Endometrium (tissue), 2 donors: ENCODE results near the gene EDEM1.

Experiments
- FAIRE-seq: peaks from 2 replicates; lab custom pipeline; 2012; peaks lifted over from hg19 to GRCh38; lab: Jason Lieb, UNC
- donor health status: control.
- donor health status: control.

EDEM1 gene

DNA sequence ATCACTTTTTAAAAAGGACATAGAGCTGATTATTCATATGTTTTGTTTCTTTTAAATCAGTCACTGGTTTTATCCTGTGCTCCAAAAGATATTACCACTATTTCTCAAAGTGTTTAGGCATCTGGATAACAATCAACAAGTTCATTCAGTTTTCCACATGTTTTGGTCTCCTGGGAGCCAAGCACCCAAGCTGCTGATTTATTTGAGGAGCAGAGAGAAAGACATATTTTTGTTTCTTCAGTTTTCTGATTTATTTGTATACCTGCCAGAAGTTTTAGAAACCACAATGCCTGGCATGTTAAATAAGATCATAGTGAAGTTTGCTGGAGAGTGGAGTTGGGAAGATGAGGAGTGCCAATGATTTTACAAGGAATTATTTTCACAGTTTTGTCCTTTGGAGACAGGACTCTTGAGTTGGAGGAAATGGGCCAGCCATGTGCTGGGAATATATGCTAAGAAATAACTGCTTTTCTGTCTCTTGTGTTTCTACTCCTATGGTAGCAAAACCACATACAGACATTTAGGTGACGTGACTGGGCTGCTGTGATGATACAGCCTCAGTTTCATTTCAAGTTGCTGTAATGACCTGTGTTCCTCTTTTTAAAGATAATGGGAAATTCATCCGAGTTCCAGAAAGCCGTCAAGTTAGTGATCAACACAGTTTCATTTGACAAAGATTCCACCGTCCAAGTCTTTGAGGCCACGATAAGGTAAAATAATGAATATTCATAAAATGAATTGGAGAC, 11.7 kb downstream of the EDEM1 start:
- FAIRE-seq: no peak

DNA sequence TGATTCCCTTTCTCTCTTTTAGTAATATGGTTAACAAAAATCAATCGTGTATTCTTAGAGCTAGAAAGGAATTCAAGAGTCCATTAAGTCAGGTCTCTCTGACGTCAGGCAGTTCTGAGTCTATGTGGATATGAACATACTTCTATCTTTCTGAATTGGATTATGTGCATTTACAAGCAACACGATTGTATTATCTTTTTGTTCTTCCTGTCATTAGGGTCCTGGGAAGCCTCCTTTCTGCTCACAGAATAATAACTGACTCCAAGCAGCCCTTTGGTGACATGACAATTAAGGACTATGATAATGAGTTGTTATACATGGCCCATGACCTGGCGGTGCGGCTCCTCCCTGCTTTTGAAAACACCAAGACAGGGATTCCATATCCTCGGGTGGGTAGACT, 14.0 kb downstream of the EDEM1 start:
- FAIRE-seq: no peak

DNA sequence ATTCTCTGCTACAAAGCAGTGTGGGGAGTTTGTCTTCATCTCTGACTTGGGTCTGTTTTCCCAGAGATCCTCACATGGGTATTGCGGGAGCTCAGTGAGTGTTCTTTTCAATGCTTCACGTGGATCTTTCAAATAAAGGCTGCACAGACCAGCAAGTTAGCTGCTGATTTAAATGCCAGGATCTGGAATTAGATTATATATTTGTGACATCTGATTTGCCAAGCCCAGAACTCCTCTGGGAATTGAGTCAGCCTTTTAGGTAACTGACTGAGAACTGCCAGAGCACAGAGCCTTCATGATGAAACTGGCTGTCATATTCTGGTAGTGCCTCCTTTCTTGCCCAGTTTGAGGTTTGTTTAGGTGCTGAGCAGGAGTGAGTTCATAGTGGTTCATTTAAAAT, 14.7 kb downstream of the EDEM1 start:
- no peak for FAIRE-seq

DNA sequence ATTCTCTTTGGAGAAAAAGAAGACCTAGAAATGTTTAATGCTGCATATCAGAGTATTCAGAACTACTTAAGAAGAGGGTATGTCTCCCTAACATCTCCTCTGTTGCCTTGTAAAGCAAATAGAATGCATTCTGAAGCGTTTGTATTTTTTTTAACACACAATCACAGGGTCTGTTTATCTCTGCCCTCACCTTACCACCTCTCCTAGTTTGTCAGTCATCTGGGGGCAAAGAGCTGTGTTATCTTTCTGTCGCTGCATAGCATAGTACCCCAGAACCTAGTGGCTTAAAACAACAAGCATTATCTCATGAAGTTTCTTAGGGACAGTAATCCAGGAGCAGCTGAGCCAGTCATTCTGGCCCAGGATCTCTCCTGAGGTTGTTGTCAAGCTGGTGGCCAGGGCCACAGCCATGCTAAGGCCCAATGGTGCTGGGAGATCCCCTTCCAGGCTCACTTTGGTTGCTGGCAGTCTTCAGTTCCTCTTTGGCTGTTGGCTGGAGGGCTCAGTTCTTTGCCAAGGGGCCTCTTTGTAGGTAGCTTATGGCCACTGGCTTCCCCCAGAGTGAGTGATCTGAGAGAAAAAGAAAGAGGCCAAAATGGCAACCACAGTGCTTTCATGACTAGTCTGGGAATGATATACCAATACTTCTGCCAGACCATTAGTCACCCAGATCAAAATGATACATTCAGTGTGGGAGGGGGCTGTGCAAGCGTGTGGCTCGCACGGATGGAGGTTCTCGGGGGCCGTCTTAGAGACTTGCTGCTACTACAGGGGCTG, 17.8 kb downstream of the EDEM1 start:
- FAIRE-seq: no peak

DNA sequence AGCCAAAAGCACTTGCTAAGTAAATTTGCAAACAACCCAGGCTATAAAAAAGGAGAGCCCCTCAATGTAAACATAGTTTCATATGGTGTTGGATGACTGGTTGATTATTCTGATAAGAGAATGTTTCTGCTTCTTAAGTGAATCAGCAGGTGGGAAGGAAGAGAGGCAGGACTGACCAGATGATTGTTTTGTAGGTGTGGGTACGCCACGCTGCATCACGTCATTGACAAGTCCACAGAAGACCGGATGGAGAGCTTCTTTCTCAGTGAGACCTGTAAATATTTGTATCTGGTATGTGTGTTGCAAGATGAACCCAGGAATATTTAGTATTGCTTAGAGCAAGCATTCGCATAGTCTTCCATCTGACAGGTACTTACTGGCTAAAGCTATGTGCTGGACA, 23.4 kb downstream of the EDEM1 start:
- FAIRE-seq: no peak

DNA sequence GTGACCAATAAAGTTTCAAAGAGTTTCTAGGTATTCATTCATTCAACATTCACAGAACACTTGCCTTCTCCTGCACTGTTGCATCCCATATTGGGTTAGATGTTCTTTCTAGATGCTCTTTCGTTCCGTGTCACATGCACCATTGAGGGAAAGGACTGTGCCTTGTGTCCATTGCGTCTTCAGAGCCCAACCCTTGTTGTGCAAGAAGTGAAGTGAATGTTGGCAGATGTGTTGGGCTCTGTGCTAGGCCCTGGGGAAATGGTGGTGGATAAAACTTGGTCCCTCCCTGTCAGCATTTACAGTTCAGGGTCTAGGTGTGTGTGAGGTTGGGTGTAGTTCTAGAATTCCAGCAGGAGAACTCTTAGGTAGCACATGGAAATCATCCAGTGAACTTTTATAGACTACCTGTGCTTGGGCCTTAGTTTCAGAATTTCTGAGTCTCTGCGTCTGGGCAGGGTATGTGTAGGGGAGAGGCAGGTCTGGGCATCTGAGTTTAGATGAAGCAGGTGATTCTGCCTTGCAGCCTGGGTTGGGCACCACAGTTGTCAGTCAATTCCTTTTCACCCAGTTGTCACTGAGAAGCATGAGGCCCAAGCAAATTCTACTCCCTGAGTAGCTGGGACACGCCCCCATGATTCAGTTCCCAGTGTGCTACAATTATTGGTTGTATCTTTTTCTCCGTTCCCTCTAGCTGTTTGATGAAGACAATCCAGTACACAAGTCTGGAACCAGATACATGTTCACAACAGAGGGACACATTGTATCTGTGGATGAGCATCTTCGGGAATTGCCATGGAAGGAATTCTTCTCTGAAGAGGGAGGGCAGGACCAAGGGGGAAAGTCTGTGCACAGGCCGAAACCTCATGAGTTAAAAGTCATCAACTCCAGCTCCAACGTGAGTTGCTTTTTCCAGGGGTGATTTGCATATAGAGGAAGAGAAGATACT, 25.4 kb downstream of the EDEM1 start:
- FAIRE-seq: no peak

DNA sequence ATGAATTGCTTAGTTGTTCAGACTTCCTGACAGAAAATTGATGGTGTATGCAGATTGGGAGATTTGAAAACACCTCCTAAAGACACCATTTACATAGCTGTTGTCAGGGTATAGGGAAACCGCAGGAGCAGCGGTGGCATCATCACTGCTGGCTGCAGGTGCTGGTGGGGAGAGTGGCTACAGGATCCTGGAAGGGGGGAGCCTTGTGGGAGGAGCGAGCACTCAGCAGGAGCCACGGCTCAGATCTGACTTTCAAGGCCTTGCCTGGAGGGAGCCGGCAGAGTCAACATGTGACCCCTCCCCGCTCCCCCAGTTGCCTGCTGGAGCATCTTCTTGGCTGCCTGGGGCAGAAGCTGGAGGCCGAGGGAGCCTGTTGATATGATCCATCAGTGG, 26.1 kb downstream of the EDEM1 start:
- FAIRE-seq: no peak

DNA sequence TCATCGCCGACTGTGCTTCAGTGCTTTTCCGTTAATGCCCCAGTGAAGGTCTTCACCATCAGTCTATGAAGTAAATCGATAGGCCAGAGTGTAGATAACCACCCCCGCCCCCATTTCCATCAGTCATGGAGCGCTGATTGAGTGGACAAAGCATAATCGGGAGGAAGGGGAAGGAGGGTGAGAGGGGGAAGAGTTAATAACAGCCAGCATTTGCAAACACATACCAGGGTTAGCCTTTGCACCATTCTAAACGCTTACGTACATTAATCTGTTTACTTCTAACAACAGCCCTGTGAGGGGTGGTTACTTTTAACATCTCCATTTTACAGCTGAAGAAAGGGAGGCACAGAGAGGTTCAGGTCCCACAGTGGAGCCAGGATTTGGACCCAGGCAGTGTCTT, 26.8 kb downstream of the EDEM1 start:
- no peak for FAIRE-seq

DNA sequence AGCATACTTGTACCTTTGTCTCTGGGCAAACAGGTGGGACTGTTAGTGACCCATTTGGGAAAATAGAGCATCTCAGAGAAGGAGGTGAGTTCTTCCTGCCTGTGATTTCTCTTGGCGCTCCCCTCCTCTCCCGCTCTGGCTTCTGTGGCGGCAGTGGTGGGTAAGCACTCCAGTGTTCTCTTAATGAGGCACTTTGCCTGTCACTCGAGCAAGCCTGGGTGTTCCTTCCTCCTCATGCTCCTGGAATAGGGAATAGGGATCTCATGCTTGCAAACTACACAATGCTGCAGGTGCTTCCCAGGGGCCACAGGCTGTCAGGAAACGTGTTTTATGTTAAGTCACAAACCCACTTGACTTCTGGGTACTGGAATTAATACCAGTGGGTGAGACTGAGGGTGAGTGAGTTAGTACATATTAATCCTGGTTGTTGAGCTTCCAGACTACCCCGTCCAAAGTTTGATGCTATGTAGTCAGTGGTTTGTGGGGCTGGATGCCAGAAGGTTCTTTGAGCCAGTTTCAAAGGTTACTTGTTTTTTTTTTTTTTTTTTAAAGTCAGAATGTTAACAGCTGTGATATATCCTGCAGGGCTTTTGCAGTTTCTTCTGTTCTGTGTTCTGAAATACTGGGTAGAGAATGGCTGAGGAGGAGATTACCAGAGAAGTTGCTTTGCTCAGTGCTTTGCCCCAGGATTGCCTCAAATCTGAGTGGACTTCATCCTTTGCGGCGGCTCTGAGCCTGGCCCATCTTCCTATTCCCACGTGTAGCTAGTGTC, 30.5 kb downstream of the EDEM1 start:
- no peak for FAIRE-seq

DNA sequence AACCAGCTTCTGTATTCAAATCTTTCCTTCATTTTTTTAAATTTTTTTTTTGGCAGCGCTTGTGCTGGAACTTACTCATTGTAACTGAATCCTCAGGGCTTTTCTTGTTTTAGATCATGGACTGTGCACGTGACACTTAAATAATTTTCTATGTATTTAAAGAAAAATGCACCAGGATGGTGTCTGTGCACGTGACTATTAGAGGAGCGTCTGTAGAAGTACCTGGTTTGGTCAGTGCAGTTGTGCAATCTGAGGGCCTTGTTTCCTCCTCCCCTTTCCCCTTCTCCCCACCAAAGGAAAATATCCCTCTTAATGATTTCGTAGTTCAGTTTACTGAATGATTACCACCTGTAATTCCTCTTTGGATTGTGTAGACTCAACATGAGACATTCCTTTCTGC, 31.3 kb downstream of the EDEM1 start:
- no peak for FAIRE-seq

DNA sequence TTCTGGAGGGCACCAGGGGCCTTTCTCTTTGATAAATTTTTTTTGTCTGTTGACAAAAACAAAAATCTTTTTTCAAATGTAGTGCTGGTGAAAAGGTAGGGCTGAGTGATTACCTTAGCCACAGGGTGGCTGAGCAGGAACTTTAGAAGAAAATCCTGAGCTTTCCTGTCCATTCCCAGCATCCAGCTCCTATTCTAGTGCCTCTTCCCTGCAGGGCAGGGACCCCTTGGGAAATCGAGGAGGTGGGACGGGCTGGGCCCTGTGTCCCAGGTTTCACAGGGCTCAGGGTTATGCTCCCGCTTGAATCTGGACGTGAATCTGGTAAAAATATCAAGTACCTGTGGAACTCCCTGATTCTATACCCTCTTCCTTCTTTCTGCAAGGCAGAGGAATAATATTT, 31.7 kb downstream of the EDEM1 start:
- no peak for FAIRE-seq

DNA sequence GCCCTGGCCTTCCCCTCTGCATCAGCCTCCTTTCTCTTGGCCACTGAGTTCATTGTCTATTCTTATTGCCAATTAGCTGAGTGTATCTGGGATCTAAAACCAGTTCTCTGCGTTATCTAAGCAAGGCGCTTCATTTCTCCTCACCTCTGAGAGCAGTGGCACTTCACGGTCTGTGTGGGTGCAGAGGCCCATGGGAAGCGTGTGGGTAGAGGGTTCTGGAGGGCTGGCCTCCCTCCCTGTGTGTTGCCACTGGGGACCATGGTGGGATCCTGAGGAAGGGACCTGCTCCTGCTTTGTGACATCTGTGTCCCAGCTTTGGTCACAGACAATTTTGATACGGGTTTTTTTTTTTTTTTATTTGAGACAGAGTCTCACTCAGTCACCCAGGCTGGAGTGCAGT, 32.7 kb downstream of the EDEM1 start:
- no peak for FAIRE-seq

DNA sequence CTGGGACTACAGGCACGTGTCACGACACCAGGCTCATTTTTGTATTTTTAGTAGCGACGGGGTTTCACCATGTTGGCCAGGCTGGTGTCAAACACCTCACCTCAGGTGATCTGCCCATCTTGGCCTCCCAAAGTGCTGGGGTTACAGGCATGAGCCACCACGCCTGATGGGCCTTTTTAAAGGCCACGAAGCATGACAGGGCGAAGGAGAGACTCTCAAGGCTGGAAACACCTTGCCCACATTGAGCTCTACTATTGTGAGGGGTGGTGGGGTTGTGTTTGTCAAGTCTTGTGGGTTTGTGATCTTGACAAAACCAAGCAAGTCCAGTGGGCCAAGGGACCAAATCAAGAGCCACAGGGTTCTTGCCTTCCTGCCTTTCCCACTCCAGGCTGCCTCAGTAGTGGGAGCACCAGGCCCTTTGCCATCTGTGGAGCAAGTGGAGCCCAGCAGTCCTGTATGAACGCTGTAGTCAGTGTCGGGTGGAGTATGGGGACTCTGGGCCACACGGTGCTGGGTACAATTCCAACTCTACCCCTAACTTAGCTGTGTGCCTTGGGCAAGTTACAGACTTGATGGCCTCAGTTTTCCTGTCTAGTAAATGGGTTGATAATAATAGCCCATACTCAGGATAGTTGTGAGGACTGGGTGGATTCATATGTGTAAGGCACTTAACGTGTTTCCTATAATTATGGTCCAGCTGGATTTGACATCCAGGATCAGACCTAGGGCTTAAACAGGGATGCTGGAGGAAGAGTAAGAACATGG, 33.3 kb downstream of the EDEM1 start:
- no peak for FAIRE-seq

DNA sequence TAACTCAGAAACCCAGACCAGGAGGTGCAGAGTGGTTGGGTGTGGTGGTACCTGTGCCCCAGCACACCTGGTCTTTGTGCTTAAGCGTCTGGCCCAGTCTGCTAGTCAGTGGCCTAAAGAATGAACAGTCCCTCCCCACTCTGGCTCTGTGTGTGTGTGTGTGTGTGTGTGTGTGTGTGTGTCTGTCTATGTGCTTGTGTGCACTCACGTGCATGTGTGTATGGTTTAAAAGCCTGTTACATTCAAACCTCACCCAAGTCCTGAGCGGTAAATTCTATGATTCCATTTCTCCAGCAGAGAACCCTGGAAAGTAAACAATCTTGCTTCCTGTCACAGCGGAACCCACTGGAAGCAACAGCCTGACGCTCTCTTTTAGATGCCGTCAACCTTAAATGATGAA, 34.2 kb downstream of the EDEM1 start:
- FAIRE-seq: no peak

DNA sequence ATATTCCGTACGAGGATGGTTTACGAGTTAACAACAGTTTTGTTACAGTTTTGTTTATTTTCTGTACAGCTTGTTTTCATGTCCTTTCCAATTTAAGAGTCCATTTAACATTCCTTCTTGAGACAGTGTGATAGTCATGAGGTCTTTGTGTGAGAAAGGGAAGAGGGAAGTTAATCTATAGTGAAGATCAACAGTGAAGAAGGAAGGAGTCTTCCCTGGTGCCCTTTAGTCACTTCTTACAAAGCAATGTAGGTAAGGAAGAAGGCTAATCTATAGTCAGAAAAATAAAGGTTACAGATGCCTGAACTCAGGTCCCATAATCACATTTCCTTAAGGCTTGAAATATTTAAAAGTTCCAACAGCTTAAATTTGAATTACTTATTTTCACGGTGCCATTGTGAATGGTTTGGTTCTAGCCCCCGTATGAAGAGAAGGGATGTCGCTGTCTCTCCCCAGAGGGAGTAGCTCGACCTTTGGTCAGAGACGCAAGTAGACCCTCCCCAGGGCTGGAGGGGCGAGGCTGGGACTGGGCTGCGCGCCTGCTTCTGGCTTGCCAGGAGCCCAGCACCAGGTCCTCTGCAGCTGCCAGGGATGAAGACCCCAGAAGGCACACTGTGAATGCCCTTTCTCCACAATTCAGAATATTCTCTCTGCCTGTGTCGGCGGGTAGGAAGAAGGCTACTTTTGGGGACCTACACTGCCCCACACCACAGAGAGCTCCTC, 34.9 kb downstream of the EDEM1 start:
- FAIRE-seq: no peak

DNA sequence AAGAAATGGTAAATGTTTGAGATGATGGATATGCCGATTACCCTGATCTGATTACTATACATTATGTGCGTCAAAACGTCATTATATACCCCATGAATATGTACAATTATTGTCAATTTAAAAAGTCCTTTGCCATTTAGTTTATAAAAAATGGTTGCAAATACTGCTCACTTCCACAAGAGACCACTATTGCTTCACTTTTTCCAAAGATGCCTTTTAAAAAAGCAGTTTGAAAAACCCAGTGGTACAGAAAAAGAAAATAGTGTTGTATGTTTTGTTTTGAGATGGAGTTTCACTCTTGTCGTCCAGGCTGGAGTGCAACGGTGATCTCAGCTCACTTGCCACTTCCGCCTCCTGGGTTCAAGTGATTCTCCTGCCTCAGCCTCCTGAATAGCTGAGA, 39.3 kb downstream of the EDEM1 start:
- peak; percentile 63 for FAIRE-seq

DNA sequence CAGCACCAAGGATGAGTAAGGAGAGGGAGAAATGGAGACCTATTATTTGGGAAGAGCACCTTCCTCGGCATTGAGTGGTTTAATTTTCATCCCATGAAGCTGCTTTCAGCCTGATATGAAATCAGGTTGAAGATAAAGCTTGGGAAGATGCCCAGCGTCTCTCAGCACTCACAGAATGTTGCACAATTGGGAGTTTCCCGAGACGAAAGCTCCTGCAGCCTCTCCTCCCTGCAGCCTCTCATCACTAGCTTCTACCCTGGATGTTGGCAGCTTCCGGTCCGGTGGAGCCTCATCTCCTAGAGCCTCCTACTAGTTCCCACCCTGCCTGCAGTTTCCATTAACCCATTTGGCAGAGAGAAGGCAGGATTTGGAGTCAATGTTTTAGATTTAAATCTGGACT, 40.3 kb downstream of the EDEM1 start:
- FAIRE-seq: no peak

DNA sequence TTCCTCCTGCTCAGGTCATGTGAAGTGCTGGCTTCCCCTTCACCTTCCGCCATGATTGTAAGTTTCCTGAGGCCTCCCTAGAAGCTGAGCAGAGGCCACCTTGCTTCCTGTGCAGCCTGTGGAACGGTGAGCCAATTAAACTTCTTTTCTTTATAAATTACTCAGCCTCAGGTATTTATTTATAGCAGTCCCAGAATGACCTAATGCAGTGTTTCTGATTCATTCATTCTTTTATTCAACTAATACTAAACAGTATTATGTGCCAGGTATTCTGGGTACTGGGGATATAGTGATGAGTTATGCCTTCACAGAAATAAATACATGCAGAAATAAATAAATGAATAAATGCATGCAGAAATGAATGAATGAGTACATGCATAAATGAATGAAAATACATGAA, 41.9 kb downstream of the EDEM1 start:
- FAIRE-seq: no peak

DNA sequence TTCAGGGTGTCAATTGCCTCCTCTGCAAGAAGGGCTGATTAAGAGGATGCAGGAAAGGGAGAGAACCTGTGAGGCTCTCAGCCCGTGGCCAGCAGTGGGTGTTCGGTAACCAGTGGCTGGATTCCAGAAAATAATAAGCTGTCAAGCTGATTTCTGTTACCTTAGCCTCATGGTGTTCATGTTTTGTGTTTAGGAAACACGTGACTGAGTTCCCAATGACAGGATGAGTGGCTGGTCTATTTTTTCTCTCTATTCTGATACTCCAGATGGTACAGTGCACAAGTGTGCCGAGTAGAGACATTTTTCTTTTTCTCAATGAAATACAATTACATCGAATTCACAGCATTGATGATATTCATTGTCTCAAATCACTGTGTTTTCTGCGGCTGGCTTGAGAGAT, 43.6 kb downstream of the EDEM1 start:
- FAIRE-seq: no peak

DNA sequence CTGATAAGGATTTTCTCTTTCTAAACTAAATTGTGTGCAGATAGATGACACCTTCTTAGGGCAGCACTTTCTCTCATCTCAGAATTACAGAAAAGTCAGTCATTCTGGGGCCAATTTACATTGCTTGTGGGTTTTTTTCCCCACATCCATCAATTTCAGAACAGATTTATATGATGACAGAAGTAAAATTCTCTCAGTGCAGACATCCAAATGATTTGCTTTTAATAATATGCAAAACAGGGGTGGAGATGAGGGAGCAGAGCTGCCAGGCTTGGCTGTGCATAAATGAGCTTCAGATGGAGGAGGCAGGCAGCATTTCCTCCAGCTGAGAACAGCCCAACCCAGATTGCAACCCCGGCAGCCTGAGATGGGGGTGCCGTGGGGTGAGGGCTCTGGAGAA, 44.0 kb downstream of the EDEM1 start:
- no peak for FAIRE-seq

DNA sequence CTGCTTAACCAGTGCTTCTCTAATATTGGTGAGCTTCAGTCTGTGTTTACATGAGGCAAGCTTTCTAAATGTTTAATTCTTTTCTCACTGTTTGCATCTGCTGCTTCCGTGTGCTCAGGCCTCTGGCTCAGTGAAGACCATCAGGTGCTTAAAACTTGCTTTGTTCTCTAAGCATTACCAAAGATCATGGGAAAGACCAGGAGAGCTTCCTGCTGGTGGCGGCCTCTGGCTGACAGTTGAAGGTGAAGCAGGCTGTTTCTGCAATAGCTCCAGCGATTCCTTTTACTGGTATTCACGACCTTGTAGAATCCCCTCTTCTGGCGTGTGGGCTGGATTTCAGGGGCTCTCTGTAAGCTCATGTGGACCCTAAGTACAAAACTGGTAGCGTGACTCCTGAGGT, 45.1 kb downstream of the EDEM1 start:
- no peak for FAIRE-seq
